HG03354 (cell line): ENCODE measurements around the gene VPS29.
"Not testable (repeated sequence)": the region's sequence is repeated elsewhere in the genome, so short reads cannot be mapped to it uniquely, and the experiment has no call there.

Source experiments
- ATAC-seq: cut with Tn5 transposase; IDR thresholded peaks from one replicate; pipeline ENCODE4 v1.9.1; 2021; ENCODE audit warnings: mild to moderate bottlenecking; ENCODE audit not compliant: unreplicated experiment, poor library complexity, severe bottlenecking

VPS29 gene

DNA sequence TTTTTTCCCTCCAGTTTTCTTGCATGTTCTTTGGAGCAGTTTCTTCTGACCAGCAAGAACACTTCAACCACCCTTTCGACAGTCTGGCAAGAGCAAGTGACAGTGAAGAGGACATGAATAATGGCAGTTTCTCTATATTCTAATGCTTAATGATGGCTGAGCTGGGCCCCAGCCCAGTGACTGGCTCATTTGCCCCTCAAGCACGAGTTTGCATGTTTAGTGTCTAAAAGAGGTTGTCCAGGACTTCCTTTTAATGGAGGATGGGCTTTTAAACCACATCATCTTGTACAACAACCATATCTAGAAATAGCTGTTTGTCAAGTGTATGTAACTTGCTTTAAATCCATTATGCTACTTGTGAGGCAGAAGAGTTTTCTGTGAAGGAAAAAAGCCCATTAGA lies 28.6 kb upstream of the VPS29 start:
- no peak for ATAC-seq

DNA sequence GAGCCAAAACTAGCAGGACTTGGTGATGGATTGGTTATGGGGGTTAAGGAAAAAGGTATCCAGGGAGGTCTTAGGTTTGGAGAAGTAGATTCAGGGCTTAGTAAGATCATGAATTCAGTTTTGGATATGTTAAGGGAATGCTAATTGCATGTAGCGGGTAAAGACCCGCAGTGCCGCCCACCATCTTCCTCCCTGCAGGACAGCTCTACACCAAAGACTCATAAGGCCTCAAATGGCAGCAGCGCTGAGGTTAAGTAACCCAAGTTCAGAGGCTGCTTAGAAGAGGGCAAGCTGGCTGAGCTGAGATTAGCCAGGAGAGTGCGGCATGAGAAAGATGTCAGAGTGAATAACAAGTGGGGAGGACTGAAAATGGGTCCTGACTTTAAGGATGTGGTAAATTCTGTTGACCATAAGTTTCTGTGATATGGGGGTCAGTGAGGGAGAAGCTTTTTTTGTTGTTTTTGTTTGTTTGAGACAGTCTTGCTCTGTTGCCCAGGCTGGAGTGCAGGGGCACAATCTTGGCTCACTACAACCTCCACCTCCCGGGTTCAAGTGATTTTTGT lies 26.4 kb upstream of the VPS29 start:
- ATAC-seq: no peak

DNA sequence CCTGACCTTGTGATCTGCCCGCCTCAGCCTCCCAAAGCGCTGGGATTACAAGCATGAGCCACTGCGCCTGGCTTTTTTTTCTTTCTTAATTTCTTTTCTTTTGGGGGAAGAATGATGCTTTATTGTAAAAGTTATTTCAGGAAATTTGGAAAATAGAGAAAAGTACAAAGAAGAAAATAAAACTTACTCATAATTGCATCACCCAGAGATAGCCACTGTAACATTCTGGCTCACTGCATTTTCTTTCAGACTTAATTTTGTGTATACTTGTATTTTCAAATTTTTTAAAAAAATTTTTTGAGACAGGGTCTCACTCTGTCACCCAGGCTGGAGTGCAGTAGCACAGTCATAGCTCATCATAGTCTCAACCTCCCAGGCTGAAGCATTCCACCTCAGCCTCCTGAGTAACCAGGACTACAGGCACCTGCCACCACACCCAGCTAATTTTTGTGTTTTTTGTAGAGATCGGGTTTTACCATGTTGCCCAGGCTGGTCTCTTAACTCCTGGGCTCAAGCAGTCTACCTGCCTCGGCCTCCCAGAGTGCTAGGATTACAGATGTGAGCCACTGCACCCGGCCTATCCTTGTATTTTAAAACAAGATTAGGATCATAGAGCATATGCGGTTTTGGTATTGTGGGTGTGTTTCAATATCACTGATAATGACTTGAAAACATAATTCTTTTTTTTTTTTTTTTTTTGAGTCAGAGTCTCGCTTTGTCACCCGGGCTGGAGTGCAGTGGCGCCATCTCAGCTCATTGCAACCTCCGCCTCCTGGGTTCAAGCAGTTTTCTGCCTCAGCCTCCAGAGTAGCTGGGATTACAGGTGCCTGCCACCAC lies 19.2 kb upstream of the VPS29 start:
- ATAC-seq: not testable (repeated sequence)

DNA sequence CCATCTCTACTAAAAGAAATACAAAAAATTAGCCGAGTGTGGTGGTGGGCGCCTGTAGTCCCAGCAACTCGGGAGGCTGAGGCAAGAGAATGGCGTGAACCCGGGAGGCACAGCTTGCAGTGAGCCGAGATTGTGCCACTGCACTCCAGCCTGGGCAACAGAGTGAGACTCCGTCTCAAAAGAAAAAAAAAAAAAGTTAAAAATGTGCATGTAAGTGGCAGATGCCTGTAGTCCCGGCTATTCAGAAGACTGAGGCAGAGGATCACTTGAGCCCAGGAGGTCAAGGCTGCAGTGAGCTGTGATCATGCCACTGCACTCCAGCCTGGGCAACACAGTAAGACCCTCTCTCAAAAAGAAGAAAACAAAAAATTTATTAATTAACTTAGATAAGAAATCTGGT lies 16.1 kb upstream of the VPS29 start:
- ATAC-seq: not testable (repeated sequence)

DNA sequence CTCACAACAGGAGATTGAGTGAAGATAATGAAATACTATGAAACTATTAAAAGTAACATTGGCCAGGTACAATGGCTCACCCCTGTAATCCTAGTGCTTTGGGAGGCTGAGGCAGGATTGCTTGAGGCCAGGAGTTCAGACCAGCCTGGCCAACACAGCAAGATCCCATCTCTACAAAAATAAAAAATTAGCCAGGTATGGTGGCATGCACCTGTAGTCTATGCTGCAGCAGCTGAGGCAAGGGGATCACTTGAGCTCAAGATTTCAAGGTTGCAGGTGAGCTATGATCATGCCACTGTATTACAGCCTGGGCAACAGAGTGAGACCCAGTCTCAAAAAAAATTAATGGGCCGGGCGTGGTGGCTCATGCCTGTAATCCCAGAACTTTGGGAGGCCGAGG lies 15.1 kb upstream of the VPS29 start:
- no peak for ATAC-seq

DNA sequence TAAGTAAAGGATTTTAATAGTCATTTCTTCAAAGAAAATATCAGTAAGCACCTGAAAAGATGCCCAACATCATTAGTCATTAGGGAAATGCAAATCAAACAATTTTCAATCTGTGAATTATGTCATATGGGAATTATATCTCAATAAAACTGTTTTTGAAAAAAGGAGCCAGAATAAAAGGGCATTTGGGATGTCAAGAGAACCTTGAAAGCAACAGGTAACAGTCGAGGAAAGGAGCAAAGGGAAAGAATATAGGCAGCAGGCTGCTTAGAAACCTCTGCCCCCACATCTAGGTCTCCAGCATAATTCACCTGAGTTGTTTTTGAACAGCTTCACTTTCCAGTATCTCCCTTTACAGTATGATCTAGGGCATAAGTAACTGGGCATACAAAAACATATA lies 12.5 kb upstream of the VPS29 start:
- no peak for ATAC-seq

DNA sequence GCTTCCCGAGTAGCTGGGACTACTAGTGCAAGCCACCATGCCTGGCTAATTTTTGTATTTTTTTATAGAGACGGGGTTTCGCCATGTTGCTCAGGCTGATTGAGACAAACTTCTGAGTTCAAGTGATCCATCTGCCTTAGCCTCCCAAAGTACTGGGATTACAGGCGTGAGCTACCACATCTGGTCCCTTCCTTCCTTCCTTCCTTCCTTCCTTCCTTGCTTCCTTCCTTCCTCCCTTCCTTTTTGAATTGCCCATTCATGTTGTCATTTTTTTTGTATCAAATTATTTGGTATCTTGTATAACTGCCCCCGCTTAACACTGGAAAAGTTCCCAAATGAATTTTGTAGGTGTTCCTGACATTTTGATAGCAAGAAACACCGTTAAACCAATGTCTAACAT lies 11.9 kb upstream of the VPS29 start:
- ATAC-seq: no peak

DNA sequence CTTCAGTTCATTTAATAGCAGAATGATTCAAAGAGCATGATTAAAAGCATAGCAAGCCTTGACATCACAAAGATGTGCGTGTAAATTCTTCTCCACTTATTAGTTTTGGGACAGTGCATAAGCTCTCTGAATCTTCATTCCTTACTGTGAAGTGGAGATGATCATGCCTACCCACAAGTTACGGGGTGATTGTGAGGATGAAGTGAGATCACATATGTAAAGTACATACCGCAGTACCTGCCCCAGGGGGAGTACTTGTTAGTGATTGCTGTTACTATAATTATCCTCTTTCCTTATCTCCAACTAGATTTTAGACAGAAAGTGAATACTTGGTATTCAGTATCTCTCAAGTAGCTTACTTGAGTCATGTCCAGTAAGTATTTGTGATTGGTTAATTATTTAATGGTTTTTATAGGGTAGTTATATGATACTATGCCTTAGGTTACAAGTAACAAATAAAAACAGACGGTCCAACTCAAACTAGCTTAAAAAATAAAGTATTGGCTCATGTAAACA lies 6.2 kb upstream of the VPS29 start:
- ATAC-seq: no peak

DNA sequence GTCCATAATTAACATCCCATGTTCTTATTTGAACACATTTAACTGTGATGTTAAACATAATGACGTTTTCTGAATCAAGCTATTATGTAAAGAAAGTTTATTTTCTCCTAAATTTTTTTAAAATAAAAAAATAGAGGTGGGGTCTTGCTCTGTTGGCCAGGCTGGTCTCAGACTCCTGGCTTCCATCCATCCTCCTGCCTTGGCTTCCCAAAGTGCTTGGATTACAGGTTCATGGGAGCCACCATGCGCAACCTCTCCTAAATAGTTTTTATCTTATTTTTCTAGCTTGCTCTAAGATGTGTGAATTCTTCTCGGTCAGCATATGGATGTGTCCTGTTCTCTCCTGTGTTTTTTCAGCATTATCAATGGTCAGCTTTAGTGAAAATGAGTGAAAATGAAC lies 3.4 kb upstream of the VPS29 start:
- no peak for ATAC-seq

DNA sequence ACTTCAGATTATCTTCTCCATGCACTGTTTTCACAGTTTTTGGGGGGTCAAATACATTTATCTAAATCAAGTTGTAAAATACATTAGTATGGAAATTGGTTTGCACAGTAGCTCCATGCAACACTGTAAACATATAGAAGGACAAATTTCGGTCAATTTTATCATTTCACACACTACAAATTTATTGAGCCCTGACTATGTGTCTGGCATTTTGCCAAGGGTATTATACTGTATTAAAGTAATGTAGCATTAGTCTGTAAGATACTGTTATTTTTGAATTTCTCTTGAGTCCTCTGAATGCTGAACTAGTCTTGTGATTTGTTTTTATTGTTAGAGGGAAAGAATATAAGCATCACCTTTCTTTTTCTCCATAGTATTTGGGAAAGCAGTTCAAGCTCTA lies 1.5 kb upstream of the VPS29 start:
- ATAC-seq: no peak

DNA sequence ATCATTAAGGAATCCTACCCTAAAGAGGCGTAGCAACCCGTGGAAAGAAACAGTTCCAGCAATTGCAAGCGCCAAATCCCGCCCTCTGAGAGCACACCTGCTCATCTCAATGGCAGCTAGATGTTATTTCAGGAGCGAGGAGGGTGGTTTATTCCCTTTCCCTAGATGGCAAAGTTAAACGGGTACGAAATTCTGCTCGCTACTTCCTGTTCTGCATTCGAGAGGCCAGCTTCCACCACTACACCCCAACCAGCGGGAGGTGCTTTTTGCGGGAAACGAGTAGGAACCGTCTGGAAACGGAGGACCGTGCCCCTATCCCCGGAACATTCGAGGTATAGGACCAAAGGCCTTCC lies 536 bp downstream of the VPS29 start:
- no peak for ATAC-seq

DNA sequence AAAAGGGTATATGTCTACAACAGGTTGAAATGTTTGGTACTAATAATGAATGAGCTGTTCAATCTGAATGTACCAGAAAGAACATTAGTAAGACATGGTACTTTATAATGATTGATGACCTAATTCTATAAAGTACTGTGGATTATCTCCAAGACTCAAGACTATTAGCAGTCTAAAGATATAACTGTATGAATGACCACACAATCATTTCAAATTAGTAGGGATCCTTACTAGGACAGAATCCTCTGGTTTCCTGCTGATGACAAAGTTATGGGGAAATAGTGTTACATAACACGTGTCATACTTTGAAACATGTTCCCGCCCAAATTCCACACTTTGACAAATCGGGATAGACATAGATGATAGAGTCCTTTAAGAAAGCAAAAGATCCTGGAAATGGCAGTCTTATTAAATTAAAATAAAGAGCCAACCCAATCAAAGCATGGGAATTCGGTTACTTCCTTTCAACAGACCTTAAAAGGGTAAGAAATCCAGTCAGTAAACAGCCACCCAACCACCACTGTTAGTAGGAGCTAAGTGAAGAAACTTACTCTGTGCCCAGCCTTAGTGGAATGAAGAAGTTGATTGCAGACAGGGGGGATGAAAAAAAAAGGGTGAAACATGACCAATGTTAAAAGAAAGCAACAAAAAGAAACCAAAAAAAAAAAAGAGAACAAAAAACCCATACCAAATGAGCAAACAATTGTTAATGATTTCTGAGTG lies 2.8 kb downstream of the VPS29 start:
- no peak for ATAC-seq

DNA sequence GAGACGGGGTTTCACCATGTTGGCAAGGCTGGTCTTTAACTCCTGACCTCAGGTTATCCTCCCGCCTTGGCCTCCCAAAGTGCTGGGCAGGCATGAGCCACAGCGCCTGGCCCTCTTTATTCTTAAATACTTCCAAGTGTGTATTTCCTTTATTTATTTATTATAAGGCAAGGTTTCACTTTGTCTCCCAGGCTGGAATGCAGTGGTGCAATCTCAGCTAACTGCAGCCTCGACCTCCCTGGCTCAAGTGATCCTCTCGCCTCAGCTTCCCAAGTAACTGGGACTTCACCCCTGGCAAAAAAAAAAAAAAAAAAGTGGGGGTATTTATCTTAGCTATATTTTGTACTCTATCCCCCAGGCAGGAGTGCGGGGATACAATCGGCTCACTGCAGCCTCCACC lies 26.5 kb downstream of the VPS29 start:
- ATAC-seq: no peak

DNA sequence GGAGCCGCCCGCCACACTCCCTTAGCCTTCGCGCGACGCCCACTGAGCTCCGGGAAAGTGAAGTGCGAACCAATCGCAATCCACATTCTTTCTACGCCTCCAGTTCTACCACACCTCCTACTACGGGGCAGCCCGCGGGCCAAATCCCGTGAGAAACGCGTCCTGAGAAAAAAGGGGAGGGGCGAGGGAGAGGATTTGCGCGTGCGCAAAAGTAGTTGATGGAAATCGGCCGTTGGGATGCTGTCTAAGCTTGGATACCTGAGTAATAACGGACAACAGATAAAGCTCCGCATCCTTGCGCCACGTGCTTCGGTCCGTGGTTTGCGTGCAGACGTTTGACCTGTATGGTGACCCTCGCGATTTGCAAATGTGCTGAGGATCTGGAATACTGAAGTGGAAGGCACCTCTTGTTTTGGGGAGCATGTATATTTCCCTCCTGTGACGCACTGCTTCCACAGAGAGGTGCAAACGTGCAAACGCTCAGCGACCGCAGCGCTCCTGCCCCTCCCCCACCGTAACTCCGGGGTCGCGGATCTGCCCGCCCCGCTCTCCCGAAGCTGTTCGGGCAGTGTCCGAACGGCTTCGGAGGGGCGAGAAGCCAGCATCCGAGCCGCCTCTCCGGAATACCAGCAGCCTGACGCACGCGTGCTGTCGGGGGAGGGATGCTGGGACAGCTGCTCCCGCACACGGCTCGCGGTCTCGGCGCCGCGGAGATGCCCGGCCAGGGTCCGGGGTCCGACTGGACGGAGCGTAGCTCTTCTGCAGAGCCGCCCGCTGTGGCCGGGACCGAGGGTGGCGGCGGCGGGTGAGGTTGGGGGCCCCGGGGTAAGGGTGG lies 33.5 kb downstream of the VPS29 start, which contains the start of the genes FAM216A and GPN3:
Gene FAM216A, plus strand, starts transcription at position 632 of the 835 bp plus-strand sequence. Its CDS starts 31 bp downstream, at position 663.
Gene GPN3, minus strand, starts transcription at position 44 of the 835 bp plus-strand sequence. CDS start 54 bp downstream, outside the sequence.
- ATAC-seq: peak; percentile 81

DNA sequence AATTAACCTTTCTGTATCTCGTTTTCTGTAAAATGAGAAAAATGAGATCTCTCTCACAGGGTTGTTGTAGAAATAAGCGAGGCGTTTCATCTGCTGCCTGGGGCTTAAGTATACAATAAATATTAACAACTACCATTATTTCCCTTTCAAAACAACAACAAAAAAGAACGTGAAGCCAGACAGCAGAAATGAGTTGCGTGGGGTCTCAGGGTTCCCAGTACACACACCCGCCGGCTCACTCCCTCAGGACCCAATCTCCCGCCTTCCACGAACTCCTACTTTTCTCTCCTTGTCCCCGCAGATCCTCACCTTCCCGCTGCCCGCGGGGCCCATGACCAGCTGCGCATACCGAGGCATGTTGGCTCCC lies 34.1 kb downstream of the VPS29 start:
- no peak for ATAC-seq

DNA sequence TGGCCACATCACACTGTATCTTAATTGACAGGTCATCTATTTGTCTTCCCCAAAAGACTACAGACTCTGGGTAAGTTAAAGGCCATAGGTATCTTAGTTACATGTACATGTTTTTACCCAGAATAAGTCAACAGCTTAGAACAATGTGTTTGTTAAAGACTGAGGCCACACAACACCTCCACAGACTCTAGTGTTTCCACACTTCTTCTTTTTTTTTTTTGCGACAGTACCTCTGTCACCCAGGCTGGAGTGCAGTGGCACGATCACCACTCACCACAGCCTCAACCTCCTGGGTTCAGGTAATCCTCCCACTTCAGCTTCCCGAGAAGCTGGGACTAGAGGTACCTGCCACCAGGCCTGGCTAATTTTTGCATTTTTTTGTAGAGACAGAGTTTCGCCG lies 35.1 kb downstream of the VPS29 start:
- no peak for ATAC-seq

DNA sequence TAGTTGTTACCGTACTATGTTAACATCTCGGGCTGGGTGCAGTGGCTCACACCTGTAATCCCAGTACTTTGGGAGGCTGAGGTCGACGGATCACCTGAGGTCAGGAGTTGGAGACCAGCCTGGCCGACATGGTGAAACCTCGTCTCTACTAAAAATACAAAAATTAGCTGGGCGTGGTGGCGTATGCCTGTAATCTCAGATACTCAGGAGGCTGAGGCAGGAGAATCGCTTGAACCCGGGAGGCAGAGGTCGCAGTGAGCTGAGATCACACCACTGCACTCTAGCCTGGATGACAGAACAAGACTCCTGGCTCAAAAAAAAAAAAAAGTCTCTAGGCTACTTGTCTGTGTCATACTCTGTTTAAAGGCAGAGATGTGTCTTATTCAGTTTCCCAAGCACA lies 36.1 kb downstream of the VPS29 start:
- not testable (repeated sequence) for ATAC-seq

DNA sequence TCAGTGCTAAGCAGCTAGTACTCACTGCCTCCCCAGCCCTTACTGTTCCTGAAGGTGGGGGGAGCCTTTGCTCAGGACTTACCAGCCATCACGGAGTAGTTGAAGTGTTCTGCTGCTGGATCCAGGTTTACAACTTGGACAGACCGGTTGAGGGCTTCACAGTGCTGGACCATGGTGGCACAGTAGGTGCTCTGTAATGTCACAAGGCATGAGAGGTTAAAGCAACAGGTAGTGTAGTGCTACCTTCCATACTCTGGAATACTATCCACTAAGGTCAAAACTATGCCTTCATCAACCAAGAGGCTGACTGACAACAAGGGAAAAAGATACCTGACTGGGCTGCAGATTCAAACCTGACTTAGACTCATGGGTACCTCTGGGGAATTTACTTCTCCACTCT lies 36.9 kb downstream of the VPS29 start:
- no peak for ATAC-seq

DNA sequence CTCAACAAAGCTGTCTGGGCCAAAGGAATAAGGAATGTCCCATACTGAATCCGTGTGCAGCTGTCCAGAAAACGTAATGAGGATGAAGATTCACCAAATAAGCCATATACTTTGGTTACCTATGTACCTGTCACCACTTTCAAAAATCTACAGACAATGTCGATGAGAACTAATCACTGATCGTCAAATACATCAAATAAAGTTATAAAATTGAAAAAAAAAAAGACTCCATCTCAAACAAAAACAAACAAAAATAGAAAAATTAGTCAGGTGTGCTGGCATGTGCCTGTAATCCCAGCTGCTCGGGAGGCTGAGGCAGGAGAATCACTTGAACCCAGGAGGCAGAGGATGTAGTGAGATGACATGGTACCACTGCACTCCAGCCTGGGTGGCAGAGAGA lies 40.7 kb downstream of the VPS29 start:
- ATAC-seq: not testable (repeated sequence)

DNA sequence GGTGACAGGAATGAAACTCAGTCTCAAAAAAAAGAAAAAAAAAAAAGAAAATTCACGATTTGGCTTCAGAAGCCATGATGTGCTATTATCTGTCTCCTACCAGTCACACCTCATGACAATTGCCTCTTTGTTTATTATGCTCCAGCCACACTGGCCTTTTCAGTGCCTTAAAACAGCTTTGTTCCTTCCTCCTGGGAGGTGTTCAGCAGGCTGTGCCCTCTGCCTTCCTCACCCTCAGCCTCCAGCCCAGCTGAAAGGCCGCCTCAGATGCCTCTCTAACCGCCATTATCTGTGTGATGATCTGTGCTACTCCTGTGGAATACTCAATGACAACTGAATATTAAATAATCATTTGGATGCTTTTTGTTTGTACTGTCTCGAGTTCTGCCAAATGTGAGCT lies 43.2 kb downstream of the VPS29 start:
- ATAC-seq: no peak
